HL-60/S4 (cell line): Measurements from ENCODE around the gene RALGAPB.

Experiments used
- in situ Hi-C: fragments of 300-500 bp; cut with MboI; formaldehyde crosslinking; loops from 2 replicates; pipeline ENCODE4 v1.14.3; 2022; ENCODE audit warnings: low sequenced_read_pairs

Gene RALGAPB

DNA sequence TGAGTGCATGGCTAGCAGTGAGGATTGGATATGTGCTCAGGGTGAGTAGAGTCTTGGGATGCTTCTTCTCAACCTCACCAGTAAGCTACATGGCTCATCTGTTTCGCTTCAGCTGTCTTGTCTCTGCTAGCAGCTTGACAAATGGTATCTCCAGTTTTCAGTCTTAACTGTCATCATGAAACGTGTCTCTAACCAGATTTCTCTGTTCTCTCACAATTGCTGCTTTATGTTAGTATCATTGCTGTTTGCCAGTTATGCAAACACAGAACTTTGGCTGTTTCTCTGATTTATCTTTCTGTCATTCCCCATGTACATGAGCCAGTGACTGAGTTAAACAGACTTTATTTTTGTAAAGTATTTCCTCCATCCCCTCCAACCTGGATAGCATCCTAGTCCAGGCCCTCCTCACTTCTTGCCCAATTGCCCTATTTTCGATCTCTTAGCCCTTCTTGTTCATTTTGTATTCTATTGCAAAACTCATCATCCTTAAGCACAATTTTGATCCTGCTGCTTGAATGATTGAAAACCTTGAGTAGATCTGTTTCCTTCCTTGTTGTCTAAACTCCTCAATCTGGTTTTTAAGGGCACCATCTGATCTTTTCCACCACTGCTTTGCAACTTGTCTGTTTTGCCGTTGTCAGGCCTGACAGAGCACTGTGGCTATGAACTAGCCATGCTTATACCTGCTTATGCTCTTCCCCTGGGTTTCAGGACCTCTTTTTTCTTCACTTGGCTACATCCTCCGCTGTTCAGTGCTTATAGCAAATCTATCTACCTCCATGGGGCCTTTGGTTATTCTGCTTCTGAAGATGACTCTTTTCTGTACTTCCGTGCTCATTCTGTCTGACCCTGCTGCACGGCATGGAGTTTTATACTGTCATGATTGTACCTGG lies 70.6 kb downstream of the RALGAPB start:
- in situ Hi-C loops: no loop called here

DNA sequence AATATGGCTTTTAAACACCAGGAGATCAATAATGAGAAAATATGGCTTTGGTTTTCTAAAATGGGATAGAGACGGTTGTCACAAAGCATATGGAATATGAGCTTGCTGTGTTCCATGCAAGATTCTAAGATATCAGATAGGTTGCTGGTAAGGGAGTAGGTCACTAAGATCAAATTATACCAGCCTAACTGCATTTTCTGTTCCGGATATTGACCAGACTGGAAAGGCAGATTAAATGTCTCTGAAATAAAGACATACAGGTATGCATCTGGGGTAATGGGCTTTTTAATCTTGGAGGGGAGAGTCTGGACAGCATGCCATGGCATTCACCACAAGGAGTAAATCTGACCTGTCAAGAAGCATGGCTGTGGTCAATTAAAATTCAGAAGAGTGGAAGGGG lies 73.1 kb downstream of the RALGAPB start:
- in situ Hi-C loops: no loop called here

DNA sequence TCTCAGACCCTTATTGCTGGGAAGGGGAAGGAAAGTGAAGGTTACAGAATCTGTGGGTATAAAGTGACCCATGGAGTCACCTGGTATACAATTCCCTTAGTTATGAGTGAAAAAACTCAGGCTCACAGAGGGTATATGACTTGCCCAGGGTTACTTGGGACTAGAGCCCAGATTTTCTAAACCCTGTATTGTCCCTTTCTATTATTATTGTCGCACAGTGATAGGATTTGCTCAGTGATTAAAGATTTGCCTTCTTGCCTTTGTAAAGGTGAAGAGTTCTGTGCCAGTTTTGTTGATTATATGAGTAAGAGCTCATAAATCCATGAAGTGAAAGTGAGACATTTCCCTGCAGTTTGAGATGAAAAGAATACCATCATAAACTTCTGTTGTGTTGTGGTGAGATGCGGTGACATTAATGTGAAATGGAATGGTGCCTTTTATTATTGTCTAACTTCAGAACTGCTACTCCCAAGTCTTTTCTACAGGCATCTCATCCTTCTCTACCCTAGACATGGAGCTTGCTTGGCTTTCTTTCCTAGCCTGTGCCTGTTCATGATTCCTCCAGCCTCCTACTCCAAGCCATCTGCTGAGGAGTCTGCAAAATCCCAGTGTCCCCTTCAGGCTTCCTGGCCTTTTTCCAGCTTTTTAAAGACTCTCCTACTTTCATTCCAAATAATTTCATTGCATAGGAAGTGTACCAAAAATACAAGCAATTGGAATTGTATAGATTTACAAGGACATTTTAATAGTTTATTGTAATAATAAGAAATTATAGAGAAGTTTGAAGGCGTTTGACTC lies 74.8 kb downstream of the RALGAPB start:
- in situ Hi-C loops: no loop called here

DNA sequence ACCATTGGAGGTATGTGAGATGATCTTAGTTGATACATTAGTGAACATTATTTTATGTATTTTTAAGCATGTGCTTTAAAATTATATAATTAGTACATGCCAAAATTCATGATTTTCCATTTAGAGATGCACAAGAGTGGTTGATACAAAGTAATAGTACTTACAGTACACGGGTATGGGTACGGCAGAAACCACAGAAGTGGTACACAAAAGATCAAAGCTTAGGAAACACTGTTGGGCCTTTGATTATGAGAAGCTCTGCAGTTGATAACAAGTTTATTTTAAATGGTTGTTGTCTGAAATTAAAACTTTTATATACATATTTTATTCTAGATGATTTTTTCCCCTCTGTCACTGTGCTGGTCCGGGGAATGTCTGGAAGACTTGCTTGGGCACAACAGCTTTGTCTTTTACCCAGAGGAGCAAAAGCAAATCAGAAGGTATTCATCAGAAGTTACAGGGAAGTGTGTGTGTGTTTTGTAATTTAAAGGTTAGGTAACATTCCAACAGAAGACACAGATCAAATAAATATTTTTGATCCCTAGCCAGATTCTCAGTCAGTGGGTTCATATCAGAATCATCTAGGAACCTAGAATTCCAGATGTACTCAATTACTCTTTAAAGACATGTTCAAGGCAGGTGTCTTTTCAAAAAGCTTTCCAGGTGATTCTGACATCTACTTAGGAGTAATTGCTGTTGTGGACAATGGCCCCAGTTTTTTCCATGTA lies 75.9 kb downstream of the RALGAPB start:
- in situ Hi-C loops: no loop called here

DNA sequence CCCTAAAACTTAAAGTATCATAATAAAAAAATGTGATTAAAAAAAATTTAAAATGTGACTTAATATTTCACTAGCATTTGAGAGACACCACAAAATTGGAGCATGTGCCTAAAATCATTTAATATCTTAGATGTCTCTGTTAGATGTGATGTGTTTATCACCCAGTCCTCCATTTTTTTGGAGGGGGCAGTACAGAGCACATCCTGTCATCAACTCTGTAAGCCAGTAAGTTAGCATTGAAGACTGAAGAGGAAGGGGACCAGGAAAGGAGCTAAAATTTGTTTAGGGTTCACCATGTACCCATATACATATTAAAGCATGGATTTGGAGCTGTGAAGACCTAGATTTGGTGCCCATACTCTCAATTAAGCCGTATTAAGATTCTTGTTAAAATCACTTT lies 77.6 kb downstream of the RALGAPB start:
- in situ Hi-C loops: no loop called here

DNA sequence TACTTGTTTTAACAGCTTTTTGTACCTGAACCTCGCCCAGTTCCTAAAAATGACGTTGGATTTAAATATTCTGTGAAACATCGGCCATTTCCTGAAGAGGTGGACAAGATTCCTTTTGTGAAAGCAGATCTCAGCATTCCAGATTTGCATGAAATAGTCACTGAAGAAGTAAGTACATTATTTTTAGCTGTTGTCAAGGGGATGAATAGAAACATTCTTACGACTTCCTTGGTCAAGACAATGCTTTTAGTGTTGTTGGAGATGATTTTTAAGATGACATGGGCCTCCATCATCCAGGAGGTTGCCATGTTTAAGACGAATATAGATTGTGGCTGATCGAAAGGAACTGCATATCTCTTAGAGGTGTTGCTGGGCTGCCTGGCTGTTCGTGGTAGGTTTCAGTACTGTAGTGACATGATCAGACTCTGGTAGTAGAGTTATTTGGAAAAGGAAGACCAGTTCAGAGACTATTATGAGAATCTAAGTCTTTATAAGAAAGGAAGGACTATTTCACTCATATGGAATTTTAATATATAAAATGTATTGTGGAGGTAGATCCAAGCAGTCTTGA lies 78.5 kb downstream of the RALGAPB start:
- in situ Hi-C loops: no loop called here

DNA sequence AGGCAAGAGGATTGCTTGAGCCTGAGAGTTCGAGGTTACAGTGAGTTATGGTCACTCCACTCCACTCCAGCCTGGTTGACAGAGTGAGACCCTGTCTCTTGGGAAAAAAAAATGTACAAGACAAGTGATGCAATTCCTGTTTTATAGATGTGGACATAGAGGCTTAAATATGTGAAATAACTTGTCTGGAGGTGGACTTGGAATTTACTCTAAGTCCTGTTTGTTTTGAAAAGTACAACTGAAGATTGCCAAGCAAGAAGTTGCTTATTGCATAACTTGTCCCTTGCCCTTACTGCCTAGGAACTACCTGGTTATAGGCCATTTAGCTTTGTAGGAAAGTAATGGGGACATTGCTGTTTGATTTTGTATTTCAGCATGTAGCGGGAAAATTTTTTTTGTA lies 82.3 kb downstream of the RALGAPB start:
- in situ Hi-C loops: no loop called here

DNA sequence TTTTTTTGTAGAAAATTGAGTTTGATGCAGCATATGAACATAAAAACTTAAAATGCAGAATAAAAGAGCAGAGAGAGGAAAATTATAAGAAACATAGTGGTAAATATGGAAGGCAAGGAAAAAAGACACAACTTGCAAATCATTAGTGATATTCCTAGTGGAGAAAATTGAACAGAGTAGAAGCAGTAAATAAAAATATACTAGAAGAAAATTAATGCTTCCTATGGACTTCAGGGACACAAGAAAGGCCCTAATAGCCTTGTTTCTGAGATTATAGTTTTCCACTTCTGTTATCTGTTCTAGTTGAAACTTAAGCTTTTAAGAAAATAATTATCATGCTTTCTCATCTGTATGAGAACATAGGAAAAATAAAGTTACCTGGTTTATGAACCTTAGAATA lies 82.8 kb downstream of the RALGAPB start:
- in situ Hi-C loops: no loop called here

DNA sequence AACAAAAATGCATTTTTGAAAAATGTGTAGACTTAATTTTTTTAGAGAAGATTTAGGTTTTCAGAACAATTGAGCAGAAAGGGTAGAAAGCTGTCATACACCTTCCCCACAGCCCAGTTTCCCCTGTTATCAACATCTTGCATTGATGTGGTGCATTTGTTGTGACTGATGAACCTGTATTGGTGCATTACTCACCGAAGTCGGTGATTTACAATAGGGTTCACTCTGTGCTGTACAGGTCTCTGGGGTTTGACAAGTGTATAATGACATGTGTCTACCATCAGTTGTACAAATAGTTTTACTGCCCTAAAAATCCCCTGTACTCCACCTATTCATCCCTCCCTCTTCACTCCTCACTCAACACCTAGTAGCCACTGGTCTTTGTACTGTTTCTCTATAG lies 84.5 kb downstream of the RALGAPB start:
- in situ Hi-C loops: no loop called here

DNA sequence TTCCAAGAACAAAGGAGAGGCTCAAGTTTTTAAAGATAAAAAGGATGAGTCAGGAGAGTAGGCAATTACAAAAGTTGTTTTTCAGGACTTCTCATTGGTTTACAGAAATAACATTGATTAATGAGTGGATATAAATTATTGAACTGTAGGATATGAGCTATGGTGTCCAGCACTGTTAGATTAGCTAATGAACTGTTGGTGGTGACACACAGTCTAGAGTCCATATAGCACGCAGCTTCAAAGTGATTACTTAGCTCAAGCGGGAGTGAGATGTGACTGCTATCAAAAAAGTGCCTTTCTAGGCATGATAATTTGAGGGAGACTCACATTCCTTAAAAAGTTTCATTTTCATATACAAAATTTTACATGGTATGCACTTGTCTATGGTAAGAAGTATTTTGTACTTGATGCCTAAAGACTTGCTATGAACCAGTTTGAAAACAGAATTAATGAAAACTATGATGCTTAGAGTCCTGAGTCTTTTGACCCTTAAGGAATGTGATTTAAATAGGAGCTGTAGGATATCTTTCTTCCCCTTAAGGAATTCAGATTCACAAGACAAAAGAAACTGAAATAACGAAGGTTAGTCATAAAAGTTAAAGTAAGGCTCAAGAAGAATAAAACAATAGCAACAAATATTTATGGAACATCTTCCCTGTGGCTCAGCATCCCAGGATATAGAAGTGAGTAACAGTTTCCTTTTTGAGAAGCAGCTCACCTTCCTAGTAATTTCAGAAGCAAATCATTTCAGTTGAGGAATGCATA lies 86.1 kb downstream of the RALGAPB start:
- in situ Hi-C loops: no loop called here

DNA sequence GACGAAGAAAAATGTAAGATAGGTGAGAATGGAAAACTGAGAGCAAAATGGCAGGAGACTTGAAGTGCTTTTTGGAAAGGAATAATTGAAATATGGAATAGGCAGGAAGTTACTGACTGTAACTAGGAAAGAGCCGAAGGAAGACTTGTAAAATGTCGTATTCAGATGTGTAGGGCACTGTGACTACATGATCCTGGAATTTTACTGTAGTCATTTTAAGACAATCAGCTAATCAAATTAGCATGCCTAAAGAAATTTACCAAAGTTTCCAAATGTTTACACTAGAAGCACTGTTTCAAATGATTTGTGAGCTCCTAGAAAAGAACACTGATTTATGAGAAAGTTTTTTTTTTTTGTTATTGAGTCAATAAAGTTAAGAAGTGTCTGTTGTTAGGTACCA lies 87.1 kb downstream of the RALGAPB start:
- in situ Hi-C loops: no loop called here

DNA sequence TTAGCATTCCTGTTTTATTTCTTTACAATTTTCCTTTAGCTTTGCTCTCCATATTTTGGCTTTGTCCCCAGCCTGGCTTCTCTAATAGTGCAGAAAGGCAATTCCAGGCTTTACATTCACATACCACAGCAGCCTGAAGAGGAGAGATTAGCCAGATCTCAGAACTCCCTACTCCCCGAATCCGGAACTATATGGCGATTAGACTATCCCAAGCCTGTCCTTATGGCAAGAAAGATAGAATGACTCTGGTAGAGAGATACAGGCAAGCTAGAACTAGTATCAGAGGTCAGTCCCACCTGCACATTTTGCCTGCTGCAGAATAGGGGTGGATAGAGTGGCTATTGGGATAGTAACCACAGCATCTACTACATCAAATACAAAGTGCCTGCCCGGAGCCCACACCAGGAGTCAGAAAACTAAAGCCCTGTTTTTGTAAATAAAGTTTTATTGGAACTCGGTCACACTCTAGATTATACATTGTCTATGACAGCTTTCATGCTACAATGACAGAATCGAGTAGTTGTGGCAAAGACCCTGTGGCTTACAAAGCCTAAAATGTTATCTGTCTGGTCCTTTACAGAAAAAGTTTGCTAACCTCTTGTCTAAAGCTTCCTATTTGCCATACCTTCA lies 91.3 kb downstream of the RALGAPB start:
- in situ Hi-C loops: no loop called here

DNA sequence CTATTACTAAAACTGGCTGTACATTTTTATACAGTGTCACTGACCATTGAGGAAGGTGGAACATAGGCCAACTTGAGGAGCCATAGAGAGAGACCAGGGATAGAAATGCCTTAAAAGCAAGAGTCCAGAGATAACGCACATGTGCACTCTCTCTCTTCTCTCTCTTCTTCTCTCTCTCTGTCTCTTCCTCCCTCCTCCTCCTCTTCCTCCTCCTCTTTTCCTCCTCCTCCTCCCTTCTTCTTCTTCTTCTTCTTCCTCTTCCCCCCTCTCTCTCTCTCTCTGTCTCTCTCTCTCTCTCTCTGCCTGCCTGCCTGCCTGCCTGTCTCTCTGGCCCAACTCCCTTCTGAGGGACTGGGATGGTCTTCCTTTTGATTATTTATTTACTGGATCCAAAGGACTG lies 92.0 kb downstream of the RALGAPB start:
- in situ Hi-C loops: no loop called here

DNA sequence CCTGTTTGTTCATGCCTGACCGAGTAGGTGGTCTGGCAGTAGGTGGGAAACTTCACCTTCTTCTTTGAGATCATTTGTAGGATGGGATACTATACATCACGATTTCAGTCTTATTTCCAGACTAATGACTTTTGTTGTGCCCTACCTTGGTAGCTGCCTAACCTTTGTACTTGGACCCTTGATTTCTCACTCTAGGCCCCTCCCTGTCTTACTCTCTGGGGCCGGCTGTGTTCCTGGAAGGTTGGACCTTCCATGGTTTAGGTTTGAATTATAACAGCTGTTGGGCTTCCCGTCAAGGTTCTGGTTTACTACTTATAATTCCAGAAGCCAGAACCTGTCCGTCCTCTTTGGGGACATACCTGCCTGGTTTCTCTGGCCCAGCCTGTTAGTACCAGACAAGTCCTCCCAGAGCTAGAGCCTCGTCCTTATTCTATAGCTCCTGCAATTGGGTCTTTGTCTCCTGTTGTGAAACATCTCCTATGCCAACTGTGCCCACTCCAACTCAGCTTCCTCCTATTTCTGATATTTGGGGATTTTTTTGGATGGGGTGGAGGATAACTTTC lies 93.5 kb downstream of the RALGAPB start:
- in situ Hi-C loops: no loop called here

DNA sequence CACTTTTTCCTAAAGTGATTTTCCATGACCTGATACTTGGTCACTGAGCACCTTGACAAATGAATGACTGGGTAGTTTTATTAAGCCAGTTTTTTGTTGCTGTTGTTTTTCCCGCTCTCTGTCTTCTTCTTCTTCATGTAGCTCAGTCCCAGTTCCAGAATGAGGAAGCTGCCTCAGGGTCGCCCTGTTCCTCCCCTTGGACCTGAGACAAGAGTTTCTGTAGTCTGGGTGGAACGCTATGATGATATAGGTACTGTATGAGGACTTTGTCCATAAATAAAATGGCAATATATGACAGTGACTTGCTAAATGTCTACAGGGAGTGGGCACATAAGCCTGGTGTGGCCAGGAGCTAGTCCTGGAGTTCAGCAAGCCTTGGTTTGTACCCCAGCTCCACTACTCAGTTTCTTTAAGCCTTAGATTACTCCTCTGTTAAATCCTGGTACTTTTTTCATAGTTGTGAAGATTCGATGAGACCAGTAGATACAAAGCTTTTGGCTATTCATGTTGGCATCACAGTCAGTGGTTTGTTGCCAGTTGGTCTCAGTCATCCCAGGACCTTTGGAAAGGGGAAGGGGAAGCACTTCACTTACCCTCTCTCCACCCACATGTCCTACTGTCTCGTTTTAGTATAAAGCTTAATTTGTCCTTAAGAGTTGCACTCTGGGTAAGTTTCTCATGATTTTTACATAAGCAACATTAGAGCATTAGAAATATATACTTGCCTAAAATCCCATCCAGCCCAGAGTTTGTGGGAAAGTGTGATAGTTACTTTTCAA lies 97.3 kb downstream of the RALGAPB start:
- in situ Hi-C loops: no loop called here

DNA sequence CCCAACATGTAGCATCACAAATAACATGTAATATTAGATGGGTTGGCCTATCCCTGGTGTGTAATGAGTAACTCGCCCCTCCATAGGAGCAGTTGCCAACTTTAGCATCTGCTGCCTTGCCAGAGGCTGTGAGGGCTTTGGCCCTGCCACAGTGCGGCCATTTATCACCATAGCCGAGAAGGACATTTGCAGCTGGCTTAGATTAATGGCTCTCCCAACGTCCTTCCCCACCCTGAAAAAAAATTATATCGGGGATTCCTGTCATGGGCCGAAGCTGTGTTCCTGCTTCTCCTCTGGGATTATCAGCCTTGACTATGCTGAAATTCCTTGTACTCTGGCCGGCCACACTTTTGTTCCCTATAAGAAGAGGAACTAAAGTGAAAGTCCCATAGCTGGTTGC lies 100.8 kb downstream of the RALGAPB start:
- in situ Hi-C loops: no loop called here

DNA sequence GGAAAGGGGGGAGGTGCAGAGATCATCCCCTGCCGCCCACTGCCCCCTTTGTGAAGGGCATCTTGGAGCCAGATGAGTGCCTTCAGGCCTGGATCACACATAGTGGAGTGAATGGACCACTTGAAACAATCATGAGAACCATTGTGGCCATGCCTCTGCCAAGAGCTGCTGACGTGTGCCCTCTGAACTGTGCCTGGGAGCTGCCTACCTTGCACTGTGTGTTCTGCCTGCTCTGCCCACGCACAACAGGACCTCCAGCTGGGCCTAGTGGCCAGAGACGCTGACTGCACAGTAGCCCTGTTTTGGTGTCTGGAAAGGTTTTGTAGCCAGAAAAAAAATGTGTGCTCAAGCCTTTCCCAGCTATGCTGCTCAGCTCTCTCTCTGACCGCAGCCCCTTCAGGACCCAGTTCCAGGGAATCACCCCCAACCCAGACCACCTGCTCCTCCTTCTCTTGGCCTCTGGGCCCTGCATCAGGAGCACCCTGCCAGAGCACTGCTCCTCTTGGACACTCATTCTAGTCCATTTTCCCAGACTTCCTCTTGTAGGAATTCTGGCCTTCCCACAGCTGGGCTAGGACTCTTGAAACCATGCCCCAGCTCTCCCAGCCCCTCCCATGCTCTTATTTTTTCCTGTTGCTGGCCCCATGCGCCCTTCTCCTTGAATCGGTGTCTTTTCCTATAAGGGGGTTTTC lies 106.7 kb downstream of the RALGAPB start:
- in situ Hi-C loops: no loop called here

DNA sequence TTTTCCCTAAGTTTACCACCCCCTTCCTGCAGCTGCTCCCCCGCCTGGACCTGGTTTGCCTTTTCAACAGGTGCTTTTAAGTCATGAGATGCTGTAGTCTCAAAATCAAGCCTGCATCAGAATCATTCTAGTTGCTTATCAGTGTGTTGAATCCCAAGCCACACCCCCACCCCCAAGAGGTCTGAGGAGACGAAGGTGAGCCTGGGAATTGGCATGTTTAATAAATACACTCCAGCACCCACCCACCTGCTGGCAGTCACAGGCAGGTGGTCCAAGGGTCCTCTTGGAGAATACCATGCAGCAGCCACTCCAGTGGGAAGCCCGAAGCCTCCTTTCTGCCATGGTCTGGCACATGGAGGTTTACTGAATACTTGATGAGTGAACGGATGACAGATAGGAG lies 107.3 kb downstream of the RALGAPB start:
- in situ Hi-C loops: no loop called here
